Measurements from ENCODE around the gene MAVS. TPM values are rescaled to one million over a fixed set of nuclear protein-coding genes. Genes with fewer than 3 reads are reported as not detected.

Gene MAVS
- total and polyA plus RNA-seq, 9 of the 15 experiments (the other 6 are each of a cell fraction or from before 2014, with no cell fraction given): 1.6 to 22.0 (median 11.3) TPM

DNA sequence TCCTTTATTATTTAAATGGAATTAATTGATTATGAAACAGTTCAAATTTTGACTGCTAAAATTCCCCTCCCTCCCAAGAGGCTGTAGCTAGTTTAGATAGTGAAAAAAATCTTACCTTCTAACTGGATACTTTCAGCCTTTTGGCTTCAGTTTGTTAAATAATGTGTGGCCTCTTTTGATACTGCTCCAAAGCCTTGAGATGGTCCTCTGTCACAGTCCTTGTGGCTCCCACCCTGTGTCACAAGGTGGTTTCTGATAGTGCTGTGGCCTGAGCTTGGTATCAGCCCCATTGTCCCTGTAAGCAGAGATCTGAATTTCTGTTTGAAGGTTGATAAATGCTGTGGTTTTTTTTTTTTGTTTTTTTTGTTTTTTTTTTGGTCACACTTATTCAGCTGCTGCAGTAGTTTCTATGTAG is 63.3 kb downstream of the MAVS start (continued):
- TF ChIP-seq ZNF280A (IDR thresholded peaks at IDR 0.05; ENCODE audit: low read depth, partially characterized antibody) (no peak), ZNF655 (CRISPR knock-in tag; IDR thresholded peaks at IDR 0.05) (no peak), RBBP5 (IDR thresholded peaks at IDR 0.05; ENCODE audit: borderline replicate concordance, insufficient read depth, low read length, poor library complexity, severe bottlenecking) (no peak), ZNF561 (CRISPR knock-in tag; conservative IDR thresholded peaks at IDR 0.05) (no peak), PRMT5 (CRISPR knock-in tag; IDR thresholded peaks at IDR 0.05) (no peak), ZNF239 (CRISPR knock-in tag; IDR thresholded peaks at IDR 0.05) (no peak), ZBTB9 (CRISPR knock-in tag; IDR thresholded peaks at IDR 0.05) (no peak), GTF2F1 (IDR thresholded peaks at IDR 0.05; ENCODE audit: low read depth, low read length) (no peak), KAT7 (CRISPR knock-in tag; IDR thresholded peaks at IDR 0.05; ENCODE audit: borderline replicate concordance) (no peak), ZNF311 (CRISPR knock-in tag; IDR thresholded peaks at IDR 0.05) (no peak), MEF2D (tag; conservative IDR thresholded peaks at IDR 0.05; ENCODE audit: low read depth) (no peak), TEAD2 (tag; IDR thresholded peaks at IDR 0.05) (no peak), ZNF274 (IDR thresholded peaks at IDR 0.05; ENCODE audit: borderline replicate concordance, low read depth, low read length) (peak; percentile 68; the same call in 1 of the 2 replicates), SIX5 (IDR thresholded peaks at IDR 0.05; ENCODE audit: borderline replicate concordance in 1 of 2, insufficient read depth in 1 of 2, low read depth in 1 of 2, low read length in 2 of 2) (no peak), ZBTB12 (CRISPR knock-in tag; IDR thresholded peaks at IDR 0.05) (no peak)
- TF ChIP-seq, protein P1, sequence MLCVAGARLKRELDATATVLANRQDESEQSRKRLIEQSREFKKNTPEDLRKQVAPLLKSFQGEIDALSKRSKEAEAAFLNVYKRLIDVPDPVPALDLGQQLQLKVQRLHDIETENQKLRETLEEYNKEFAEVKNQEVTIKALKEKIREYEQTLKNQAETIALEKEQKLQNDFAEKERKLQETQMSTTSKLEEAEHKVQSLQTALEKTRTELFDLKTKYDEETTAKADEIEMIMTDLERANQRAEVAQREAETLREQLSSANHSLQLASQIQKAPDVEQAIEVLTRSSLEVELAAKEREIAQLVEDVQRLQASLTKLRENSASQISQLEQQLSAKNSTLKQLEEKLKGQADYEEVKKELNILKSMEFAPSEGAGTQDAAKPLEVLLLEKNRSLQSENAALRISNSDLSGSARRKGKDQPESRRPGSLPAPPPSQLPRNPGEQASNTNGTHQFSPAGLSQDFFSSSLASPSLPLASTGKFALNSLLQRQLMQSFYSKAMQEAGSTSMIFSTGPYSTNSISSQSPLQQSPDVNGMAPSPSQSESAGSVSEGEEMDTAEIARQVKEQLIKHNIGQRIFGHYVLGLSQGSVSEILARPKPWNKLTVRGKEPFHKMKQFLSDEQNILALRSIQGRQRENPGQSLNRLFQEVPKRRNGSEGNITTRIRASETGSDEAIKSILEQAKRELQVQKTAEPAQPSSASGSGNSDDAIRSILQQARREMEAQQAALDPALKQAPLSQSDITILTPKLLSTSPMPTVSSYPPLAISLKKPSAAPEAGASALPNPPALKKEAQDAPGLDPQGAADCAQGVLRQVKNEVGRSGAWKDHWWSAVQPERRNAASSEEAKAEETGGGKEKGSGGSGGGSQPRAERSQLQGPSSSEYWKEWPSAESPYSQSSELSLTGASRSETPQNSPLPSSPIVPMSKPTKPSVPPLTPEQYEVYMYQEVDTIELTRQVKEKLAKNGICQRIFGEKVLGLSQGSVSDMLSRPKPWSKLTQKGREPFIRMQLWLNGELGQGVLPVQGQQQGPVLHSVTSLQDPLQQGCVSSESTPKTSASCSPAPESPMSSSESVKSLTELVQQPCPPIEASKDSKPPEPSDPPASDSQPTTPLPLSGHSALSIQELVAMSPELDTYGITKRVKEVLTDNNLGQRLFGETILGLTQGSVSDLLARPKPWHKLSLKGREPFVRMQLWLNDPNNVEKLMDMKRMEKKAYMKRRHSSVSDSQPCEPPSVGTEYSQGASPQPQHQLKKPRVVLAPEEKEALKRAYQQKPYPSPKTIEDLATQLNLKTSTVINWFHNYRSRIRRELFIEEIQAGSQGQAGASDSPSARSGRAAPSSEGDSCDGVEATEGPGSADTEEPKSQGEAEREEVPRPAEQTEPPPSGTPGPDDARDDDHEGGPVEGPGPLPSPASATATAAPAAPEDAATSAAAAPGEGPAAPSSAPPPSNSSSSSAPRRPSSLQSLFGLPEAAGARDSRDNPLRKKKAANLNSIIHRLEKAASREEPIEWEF (CRISPR knock-in tag; IDR thresholded peaks at IDR 0.05): no peak
- TF ChIP-seq, protein P2, sequence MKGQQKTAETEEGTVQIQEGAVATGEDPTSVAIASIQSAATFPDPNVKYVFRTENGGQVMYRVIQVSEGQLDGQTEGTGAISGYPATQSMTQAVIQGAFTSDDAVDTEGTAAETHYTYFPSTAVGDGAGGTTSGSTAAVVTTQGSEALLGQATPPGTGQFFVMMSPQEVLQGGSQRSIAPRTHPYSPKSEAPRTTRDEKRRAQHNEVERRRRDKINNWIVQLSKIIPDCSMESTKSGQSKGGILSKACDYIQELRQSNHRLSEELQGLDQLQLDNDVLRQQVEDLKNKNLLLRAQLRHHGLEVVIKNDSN (CRISPR knock-in tag; IDR thresholded peaks at IDR 0.05): no peak
